CD4-positive, alpha-beta T cell (primary cell): Measurements from ENCODE around the gene THSD7A. TPM values are rescaled to one million over a fixed set of nuclear protein-coding genes. Genes with fewer than 3 reads are reported as not detected.

Experiments
- ATAC-seq: fragments of 200-7000 bp; cut with Tn5 transposase; one replicate; pipeline ENCODE4 v1.10.0; 2022; ENCODE audit warnings: mild to moderate bottlenecking; ENCODE audit not compliant: poor library complexity
- CTCF ChIA-PET: fragments of 350-600 bp; sonication (Branson Sonifier 250); formaldehyde crosslinking; loops from one replicate; lab custom pipeline; 2021; ENCODE audit warnings: antibody characterized with exemption, inconsistent platforms; lab: Charles Lee
- POLR2A ChIA-PET: fragments of 350-600 bp; sonication (Branson Sonifier 250); formaldehyde crosslinking; loops from one replicate; lab custom pipeline; 2021; ENCODE audit warnings: antibody characterized with exemption, inconsistent platforms; lab: Charles Lee
- DNase-seq, 14 experiments: peaks; one replicate each; pipeline ENCODE4 v3.0.0-alpha.2; 2013 to 2020; ENCODE audit warnings: mixed read lengths in 2 of 14
- H3K27ac ChIP-seq, 2 donors: one replicate each; pipeline versions ENCODE4 v1.5.1 to v1.7.0; 2013; ENCODE audit warnings: low read length in 2 of 2, low read depth in 1 of 2, mild to moderate bottlenecking in 1 of 2
- H3K27me3 ChIP-seq, 2 experiments: 1 replicate in 1 of 2; 2 replicates in 1 of 2; pipeline versions ENCODE4 v1.6.1 to v1.7.0; 2013; ENCODE audit warnings: low read length in 2 of 2, control low read depth in 1 of 2, mild to moderate bottlenecking in 1 of 2, moderate library complexity in 1 of 2; ENCODE audit not compliant: insufficient read depth in 2 of 2, control insufficient read depth in 1 of 2
- H3K36me3 ChIP-seq: one replicate; pipeline ENCODE4 v1.6.1; 2013; ENCODE audit warnings: low read length, control low read depth; ENCODE audit not compliant: insufficient read depth
- H3K4me1 ChIP-seq: one replicate; pipeline ENCODE4 v1.6.1; 2013; ENCODE audit warnings: low read length, control low read depth; ENCODE audit not compliant: insufficient read depth
- H3K4me3 ChIP-seq: one replicate; pipeline ENCODE4 v1.5.1; 2013; ENCODE audit warnings: mild to moderate bottlenecking, low read length, moderate library complexity
- H3K9me3 ChIP-seq, 2 experiments: 1 replicate in 1 of 2; 2 replicates in 1 of 2; pipeline versions ENCODE4 v1.6.1 to v1.7.0; 2013; ENCODE audit warnings: low read length in 2 of 2, mild to moderate bottlenecking in 2 of 2, control low read depth in 1 of 2, moderate library complexity in 1 of 2; ENCODE audit not compliant: control insufficient read depth in 1 of 2, insufficient read depth in 1 of 2
- H3K27ac Mint-ChIP-seq: one replicate; pipeline ENCODE4 v1.8.0; 2020; ENCODE audit warnings: mixed read lengths
- H3K27me3 Mint-ChIP-seq: one replicate; pipeline ENCODE4 v1.8.0; 2021; ENCODE audit warnings: mixed read lengths
- H3K36me3 Mint-ChIP-seq: one replicate; pipeline ENCODE4 v1.8.0; 2021; ENCODE audit warnings: low read depth, mixed read lengths
- H3K4me1 Mint-ChIP-seq: one replicate; pipeline ENCODE4 v1.8.0; 2021; ENCODE audit warnings: low read depth, mixed read lengths
- H3K4me3 Mint-ChIP-seq: one replicate; pipeline ENCODE4 v1.8.0; 2020; ENCODE audit warnings: mild to moderate bottlenecking, mixed read lengths
- H3K9me3 Mint-ChIP-seq: one replicate; pipeline ENCODE4 v1.8.0; 2020; ENCODE audit warnings: mixed read lengths
- intact Hi-C, 2 experiments: fragments of 100-400 bp; cut with DNase I in 1 of 2; cut with micrococcal nuclease in 1 of 2; formaldehyde crosslinking; loops; one replicate each; pipeline versions ENCODE4 v1.15.1 to v1.9.0; 2023 to 2025; cut with DNase I, micrococcal nuclease
- total RNA-seq, 174 experiments: library from RNA in 2 of 174; stranded (reverse) in 2 of 174; gene quantifications; one replicate each; pipeline ENCODE4 v1.2.3 and lab custom pipeline; 2021 to 2026
- TF ChIP-seq, protein P1 (sequence below): fragments of 200-600 bp; IDR thresholded peaks from one replicate; pipeline ENCODE4 v1.8.0; 2022; ENCODE audit warnings: antibody characterized with exemption, mild to moderate bottlenecking

THSD7A gene
- total RNA-seq, 2 experiments from 2014 or later, result not detected

DNA sequence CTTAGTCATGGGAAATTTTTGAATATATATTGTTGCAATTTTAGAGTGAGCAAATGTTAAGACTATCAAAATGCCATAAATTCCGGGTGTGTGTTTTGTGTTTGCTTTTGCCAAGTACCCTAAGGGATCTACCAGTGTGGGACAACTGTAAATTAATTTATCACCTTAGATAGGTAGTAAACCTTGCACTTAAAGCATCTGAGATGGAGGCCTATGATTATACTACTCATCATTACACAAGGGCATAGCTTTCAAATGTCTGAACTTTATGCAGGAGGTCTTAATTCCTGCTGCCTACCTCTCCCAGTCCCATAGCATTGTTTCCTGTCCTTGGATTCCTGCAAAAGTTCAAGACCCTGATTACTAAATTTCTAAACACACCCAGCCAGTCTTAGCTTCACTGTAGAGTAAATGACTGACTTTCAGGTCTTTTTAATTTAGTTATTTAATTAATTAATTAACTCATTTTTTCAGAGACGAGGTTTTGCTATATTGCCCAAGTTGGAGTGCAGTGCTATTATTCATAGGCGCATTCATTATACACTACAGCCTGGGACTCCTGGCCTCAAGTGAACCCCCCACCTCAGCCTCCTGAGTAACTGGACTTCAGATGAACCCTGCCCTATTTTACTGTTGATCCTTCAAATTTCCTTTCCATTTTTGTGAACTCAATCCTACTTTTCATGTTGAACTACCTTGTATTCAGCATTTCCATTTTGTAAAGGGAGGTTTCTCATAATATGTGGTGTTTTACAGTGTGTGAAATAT lies 47.0 kb downstream of the THSD7A start:
- no peaks in the 10 kb centered on the region for H3K4me1 ChIP-seq
- H3K4me1 Mint-ChIP-seq, result no peaks in the 10 kb centered on the region
- no peak for DNase-seq
- intact Hi-C loops, result no loop called here
- ChIA-PET CTCF (no interaction called here), POLR2A (no interaction called here)
- H3K4me3 ChIP-seq, result no peak overlapping the region
- H3K36me3 Mint-ChIP-seq, result no peaks in the 10 kb centered on the region
- ATAC-seq, result no peak
- H3K9me3 ChIP-seq, result no peaks in the 10 kb centered on the region
- H3K27ac ChIP-seq, result no peak overlapping the region
- no peaks in the 10 kb centered on the region for H3K36me3 ChIP-seq
- H3K9me3 Mint-ChIP-seq, result no peaks in the 10 kb centered on the region
- H3K27me3 ChIP-seq, result no peaks in the 10 kb centered on the region
- no peak overlapping the region for H3K4me3 Mint-ChIP-seq
- no peaks in the 10 kb centered on the region for H3K27me3 Mint-ChIP-seq
- TF ChIP-seq, protein P1, sequence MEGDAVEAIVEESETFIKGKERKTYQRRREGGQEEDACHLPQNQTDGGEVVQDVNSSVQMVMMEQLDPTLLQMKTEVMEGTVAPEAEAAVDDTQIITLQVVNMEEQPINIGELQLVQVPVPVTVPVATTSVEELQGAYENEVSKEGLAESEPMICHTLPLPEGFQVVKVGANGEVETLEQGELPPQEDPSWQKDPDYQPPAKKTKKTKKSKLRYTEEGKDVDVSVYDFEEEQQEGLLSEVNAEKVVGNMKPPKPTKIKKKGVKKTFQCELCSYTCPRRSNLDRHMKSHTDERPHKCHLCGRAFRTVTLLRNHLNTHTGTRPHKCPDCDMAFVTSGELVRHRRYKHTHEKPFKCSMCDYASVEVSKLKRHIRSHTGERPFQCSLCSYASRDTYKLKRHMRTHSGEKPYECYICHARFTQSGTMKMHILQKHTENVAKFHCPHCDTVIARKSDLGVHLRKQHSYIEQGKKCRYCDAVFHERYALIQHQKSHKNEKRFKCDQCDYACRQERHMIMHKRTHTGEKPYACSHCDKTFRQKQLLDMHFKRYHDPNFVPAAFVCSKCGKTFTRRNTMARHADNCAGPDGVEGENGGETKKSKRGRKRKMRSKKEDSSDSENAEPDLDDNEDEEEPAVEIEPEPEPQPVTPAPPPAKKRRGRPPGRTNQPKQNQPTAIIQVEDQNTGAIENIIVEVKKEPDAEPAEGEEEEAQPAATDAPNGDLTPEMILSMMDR, result no peak
- H3K27ac Mint-ChIP-seq, result no peak overlapping the region

DNA sequence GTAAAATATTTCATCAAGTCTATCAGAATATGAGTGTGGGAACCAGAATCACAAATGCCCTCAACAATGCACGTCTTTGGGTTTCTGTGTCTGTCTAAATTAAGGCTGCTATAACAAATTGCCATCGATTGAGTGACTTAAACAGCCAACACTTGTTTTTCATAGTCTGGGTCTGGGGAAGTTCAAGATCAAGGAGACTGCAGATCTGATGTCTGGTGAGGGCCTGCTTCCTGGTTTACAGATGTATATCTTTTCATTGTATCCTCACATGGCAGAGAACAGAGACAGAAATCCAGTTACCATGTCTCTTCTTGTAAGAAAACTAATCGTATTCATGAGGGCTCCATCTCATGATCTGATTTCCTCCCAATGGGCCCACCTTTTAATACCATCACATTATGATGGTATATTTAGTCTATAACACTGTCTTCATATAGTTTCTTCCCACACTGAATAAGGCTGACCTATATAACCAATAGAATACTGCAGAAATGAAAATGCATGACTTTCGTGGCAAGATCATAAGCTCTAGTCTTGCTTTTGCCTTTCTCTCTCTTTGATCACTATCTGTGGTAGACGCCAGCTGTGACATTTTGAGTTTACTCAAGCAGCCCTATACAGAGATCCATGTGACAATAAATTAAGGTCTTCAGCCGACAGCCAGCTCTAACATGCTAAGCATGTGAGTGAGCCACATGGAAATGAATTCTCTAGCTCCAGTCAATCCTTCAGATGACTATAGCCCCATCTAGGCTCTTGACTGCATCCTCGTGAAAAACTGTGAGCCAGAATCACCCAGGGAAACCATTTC lies 51.9 kb downstream of the THSD7A start:
- CTCF ChIA-PET, result no interaction called here
- H3K4me1 ChIP-seq, result no peaks in the 10 kb centered on the region
- TF ChIP-seq, protein P1, result no peak
- H3K9me3 Mint-ChIP-seq, result no peaks in the 10 kb centered on the region
- DNase-seq, result peak in 1 of 14 experiments; percentile 1
- intact Hi-C loops, result no loop called here
- H3K27ac ChIP-seq, result no peak overlapping the region
- H3K36me3 ChIP-seq, result no peaks in the 10 kb centered on the region
- no peak for ATAC-seq
- no peaks in the 10 kb centered on the region for H3K36me3 Mint-ChIP-seq
- no peak overlapping the region for H3K27ac Mint-ChIP-seq
- H3K4me1 Mint-ChIP-seq, result no peaks in the 10 kb centered on the region
- H3K4me3 Mint-ChIP-seq, result no peak overlapping the region
- no peaks in the 10 kb centered on the region for H3K27me3 ChIP-seq
- H3K27me3 Mint-ChIP-seq, result no peaks in the 10 kb centered on the region
- no peak overlapping the region for H3K4me3 ChIP-seq
- POLR2A ChIA-PET, result no interaction called here
- no peaks in the 10 kb centered on the region for H3K9me3 ChIP-seq

DNA sequence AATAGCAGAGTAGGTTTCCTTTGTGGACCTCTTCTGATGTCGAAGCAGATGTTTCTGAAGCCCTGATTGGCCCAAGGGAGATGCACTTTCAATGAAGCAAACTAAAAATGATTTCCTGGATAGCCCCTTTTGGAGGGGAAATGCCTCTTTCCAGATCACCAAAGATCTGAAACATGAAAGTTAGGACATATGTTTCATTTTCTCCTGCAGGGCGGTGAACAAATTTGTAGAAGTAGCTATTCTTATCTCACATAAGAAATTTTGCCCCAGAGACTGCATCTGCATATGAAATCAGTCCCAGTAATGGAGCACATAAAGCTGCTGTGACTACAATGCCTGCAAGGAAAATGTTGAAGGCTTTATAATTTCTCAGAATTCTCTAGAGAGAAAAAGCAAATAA lies 56.0 kb downstream of the THSD7A start:
- H3K4me1 ChIP-seq, result no peaks in the 10 kb centered on the region
- no peaks in the 10 kb centered on the region for H3K27me3 ChIP-seq
- Mint-ChIP-seq H3K4me1 (no peaks in the 10 kb centered on the region), H3K4me3 (no peak overlapping the region), H3K27ac (no peak overlapping the region), H3K36me3 (no peaks in the 10 kb centered on the region), H3K9me3 (peaks cover 2% of the 10 kb centered on the region), H3K27me3 (no peaks in the 10 kb centered on the region)
- ChIA-PET CTCF (no interaction called here), POLR2A (no interaction called here)
- H3K4me3 ChIP-seq, result no peak overlapping the region
- no peaks in the 10 kb centered on the region for H3K36me3 ChIP-seq
- TF ChIP-seq, protein P1, result no peak
- DNase-seq (no peak), ATAC-seq (no peak)
- no peak overlapping the region for H3K27ac ChIP-seq
- no peaks in the 10 kb centered on the region for H3K9me3 ChIP-seq
- intact Hi-C loops, result no loop called here
